ENCODE measurements around the gene BCAS3.

Gene BCAS3

DNA sequence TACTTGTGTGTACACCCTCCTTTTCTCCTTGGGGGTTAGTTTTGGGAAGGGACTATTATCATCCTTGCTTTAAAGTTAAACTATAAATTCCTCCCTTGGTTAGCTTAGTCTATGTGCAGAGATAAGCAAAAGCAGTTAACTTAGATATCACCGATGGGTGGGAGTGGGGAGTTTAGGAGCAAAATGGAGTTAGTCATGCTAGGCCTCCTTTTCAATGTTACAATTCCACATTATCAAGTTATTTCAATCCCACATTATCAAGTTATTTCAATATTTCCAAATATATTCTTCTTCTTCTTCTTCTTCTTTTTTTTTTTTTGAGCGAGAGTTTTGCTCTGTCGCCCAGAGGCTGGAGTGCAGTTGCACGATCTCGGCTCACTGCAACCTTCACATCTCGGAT is 1.7 kb upstream of the BCAS3 start:
- no peak for DNase-seq (ENCODE audit: low read depth)

DNA sequence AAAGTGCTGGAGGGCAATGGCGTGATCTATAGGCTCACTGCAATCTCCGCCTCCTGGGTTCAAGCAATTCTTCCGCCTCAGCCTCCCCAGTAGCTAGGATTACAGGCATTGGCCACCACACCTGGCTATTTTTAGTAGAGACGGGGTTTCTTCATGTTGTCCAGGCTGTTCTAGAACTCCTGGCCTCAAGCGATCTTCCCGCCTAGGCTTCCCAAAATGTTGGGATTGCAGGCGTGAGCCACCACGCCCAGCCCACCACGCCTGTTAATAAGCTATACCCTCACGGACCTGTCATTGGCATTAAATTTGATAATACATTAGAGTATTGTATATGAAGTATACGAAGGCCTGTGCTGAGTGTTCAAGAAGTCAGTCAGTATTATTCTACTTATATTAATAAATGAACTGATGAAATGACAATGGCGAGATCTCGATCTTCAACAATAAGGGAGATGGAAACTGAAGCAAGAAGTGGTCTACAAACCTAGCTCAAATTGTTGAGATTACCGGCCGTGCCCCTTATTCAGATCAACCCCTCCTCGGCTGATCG is 818 bp upstream of the BCAS3 start:
- DNase-seq (ENCODE audit: low read depth) = no peak

DNA sequence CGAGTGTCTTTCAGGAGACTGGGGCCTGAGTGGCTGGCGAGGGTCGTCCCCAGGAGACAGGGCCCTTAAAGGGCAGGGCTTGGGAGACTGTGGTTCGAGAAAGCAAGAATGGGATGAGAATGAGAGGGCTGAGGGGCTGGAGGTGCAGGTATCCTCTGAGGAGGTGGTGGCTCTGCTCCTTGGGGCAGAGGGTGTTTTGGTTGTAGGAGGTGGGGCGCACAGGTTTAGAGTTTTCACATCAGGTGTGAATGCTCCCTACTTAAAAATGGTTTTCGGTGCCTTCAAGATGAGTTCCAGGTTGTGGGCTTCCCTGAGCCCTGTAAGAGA is 430 bp downstream of the BCAS3 start:
- no peak for DNase-seq (ENCODE audit: low read depth)

DNA sequence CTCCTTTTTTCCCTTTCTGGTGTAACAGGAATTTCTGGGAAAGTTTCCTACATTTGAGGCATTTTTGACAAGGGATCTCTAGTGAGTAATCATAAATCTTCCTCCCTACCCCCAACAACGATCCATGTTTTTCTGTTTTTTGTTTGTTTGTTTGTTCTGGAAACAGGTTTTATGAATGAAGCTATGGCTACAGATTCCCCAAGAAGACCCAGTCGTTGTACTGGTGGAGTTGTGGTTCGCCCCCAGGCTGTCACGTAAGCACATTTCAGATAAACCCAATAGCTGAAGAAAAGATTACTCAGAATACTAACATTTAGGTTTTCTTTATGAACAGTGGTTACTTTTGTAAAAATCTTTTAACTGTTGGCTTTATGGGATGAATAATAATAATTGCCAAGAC is 1.6 kb downstream of the BCAS3 start:
- DNase-seq (ENCODE audit: low read depth) = no peak

DNA sequence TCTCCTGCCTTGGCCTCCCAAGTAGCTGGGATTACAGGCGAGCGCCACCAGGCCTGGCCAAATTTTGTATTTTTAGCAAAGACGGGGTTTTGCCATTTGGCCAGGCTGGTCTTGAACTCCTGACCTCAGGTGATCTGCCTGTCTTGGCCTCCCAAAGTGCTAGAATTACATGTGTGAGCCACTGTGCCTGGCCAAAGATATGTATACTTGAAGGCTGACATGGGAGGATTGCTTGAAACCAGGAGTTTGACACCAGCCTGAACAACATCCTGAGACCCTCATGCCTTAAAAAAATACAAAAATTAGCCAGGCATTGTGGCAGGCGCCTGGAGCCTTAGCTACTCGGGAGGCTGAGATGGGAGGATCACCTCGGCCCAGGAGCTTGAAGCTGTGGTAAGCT is 3.1 kb downstream of the BCAS3 start:
- DNase-seq (ENCODE audit: low read depth) = no peak

DNA sequence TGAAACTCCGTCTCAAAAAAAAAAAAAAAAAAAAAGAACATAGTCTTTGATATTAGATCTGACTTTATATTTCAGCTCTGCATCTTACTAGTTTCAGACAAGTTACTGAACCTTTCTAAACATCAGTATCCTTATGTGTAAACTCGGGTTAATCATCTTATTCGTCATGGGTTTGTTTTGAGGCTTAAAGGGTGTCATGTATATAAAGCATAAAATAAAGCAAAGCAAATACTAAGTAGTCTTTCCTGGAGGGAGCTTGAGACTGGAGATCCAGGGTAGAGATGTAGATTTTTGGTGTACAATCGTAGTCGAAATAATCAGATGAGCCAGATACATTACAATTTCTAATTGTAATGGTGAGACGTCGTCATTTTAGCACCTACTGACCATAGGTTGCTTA is 7.8 kb downstream of the BCAS3 start:
- no peak for DNase-seq (ENCODE audit: low read depth)

DNA sequence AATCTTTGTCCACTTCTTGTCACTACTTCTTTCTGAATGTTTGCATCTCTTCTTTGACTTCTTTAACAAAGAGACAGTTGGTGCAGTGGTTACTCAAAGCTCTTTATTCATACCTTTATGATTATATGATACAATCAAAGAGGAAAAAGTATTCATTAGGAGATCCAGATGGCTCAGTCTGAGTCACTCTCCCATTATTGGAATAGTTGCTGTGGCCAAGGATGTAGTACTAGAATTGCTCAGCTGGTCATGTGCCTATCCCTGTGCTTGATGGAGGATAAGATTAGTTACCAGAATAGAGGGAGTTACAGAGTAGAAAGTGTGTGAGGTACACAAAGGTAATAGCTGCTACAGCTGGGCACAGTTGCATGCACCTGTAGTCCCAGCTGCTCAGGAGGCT is 18.3 kb downstream of the BCAS3 start:
- no peak for DNase-seq (ENCODE audit: low read depth)

DNA sequence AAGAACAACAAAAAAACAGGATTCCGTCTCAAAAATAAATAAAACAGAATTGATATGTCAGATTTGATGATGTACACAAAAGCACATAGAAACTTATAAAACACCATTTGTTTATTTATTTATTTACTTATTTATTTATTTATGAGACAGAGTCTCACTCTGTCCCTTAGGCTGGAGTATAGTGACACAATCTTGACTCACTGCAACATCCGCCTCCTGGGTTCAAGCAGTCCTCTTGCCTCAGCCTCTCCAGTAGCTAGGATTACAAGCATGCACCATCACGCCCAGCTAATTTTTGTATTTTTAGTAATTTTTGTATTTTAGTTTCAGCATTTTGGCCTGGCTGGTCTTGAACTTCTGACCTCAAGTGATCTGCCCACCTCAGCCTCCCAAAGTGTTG is 21.4 kb downstream of the BCAS3 start:
- DNase-seq (ENCODE audit: low read depth) = no peak

DNA sequence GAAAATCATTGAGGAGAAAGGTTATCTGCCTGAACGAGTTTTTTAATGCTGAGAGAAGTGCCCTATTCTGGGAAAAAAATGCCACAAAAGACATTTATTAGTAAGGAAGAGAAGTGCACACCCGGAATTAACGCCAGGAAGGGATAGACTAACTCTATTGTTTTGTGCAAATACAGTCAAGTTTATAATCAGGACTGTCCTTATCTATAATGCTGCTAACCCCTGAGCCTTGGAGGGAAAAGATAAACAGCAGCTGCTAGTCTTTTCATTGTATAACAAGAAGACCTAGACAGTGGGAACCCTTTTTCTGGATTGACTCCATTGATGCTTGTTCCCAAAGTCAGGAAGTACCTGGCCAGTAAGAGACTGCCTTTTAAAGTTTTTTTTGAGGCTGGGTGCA is 26.5 kb downstream of the BCAS3 start:
- no peak for DNase-seq (ENCODE audit: low read depth)

DNA sequence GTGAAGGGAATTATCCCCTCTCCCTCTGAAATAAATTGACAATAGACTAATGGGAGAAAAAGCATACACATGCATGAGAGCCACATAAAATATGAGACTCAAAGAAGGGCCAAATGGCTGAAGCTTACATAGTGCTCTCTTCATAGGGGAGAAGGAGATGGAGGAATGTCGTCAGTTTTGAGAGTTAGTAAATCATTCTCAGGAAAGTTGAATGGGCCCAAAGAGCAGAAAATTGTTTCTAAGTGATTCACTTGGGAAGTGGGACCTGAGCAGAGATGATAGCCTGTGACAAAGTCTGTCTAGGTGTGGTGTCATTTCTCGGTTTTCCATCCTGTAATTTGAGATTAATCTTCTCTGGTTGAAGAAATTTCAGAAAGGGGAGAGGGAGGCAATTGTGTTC is 35.0 kb downstream of the BCAS3 start:
- DNase-seq (ENCODE audit: low read depth) = no peak

DNA sequence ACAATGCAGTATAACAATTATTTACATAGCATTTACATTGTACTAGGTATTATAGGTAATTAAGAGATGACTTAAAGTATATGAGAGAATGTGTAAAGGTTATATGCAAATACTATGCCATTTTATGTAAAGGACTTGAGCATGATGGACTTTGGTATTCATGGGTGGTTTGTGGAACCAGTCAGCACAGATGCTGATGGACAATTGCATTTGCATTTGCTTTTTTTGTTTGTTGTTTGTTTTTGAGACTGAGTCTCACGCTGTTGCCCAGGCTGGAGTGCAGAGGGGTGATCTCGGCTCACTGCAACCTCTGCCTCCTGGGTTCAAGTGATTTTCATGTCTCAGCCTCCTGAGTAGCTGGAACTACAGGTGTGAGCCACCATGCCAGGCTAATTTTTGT is 36.0 kb downstream of the BCAS3 start:
- DNase-seq (ENCODE audit: low read depth) = no peak

DNA sequence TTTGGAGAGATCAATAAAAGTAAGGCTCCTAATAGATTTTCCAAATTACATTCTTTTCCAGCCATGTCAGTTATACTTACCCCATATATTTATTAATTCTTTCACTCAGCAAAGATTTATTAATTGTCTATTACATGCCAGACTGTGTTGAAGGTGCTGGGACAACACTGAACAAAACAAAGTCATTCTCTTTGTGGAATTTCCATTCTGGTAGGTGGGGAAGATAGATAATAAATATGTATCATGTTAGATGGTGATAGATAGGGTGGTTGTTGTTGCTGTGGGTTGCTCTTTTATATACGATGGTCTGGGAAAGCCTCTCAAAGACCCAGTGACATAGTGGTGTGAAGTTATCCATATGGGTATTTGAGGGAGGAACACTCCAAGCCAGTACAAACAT is 39.1 kb downstream of the BCAS3 start:
- DNase-seq (ENCODE audit: low read depth) = no peak

DNA sequence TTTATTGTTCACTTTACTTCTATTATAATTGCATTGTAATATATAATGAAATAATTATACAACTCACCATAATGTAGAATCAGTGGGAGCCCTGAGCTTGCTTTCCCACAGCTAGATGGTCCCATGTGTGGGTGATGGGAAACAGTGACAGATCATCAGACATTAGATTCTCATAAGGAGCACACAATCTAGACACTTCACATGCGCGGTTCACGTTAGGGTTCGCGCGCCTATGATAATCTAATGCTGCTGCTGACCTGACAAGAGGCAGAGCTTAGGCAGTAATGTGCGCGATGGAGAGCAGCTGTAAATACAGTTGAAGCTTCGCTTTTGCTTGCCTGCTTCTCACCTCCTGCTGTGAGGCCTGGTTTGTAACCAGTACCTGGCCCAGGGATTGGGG is 40.2 kb downstream of the BCAS3 start:
- DNase-seq (ENCODE audit: low read depth) = no peak

DNA sequence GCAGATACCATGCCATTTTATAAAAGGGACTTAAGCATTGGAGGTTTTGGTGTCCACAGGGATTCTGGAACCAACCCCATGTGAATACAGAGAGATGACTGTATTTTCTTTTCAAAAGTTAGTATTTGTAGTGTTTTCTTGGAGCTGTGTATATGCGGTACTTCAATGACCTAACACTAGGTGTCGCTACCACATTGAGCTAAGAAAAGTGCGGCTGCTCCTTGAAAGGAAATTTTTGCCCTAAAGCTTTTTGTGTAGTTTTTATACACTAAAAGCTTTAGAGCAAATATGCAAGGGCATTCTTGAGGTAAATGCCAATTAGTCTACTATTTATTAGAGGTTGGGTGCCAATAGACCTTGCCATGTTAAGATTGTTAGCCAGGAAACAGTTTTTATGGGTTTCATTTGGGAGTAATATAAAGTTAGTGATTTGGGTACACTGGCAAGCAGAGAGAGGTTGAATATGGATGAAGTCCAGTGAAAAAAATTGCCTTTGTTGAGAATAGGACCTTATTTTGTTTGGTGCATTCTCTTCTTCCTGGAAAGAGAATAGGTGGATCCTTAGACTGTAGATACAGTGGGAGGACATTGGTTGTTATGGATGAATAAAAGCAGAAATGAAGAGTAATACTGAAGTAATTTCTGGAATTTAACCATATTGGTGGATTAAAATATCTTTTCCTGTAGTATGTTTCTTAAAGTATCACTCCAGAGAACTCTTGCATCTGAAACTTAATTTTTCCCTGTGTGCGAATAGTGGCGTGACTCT is 43.3 kb downstream of the BCAS3 start:
- DNase-seq (ENCODE audit: low read depth) = peak; percentile 20

DNA sequence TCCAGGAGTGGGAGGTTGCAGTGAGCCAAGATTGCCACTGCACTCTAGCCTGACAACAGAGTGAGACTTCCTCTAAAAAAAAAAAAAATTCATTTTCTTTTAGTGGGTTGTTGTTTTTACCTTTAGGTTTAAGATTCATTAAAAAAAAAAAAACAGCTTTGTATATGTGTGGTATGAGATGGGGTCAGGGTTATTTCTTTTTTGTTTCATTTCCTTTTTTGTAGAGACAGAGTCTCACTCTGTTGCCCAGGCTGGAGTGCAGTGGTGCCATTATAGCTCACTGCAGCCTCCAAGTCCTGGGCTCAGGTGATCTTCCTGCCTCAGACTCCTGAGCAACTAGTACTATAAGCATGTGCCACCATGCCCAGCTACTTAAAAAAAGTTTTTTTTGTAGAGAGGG is 47.0 kb downstream of the BCAS3 start:
- no peak for DNase-seq (ENCODE audit: low read depth)

DNA sequence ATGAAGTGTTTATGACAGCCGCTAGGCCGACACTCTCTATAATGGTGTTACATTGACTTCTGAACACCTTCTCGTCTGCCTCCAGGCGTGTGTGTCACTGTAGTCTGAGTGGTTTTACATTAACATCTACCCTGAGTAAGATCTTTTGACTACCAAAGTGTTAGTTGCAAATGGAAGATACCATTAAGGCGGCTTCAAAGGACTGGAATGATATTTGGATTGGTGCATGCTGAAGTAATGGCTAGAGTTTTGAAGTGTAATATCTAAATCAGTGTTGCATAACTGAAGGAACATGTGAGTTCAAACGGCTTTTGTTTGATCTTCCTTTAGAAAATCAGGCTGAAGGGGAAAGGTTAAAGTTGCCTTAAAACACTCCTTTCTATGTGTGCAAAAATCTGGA is 52.2 kb downstream of the BCAS3 start:
- DNase-seq (ENCODE audit: low read depth) = no peak

DNA sequence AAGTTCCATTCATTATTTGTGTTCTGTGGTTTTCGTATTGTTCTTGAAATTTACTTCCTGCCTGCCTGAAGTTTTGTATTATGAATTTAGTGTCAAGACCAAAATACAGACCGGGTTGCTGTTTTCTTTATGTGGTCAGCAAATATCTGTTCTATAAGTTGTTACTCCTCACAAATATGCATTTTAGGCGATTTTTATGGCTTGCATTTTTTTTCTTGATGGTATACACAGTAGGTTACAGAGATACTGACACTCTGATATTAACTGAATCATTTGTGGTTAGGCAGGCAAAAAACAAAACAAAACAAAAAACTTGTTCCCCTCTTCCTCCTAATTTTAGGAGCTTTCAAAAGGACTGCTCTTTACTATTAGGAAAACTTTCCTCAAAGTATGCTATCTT is 52.6 kb downstream of the BCAS3 start:
- no peak for DNase-seq (ENCODE audit: low read depth)

DNA sequence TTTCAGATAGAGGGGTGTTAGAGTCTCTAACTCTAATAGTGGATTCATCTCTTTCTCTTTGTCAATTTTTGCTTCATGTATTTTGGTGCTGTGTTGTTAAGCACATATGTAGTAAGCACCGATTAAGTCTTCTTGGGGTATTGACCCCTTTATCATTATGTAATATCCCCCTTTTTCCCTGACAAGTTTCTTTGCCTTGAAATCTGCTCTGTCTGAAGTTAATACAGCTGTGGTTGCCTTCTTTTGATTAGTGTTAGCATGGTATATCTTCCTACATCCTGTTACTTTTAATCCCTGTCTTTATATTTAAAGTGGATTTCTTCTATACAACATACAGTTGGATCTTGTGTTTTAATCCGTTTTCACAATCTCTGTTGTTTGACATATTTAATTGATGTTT is 60.6 kb downstream of the BCAS3 start:
- DNase-seq (ENCODE audit: low read depth) = no peak

DNA sequence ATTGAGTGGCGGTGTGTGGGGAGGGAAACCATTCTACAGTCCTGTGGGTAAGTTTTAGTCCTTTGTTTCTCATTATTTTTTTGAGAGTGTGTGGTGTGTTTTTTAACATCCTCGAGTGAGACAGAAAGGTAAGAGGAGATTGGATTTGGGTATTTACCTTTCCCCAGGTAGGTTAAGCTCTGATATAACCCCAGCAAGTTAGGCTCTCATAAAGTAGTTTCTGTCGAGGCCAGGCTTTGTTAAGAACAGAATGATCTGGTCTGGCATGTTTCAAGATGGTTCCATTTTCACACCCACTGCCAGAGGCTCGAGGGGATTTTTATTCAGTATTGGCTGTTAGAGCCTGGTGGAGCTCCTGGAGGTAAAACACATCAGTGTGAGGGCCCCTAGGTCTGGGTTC is 62.9 kb downstream of the BCAS3 start:
- no peak for DNase-seq (ENCODE audit: low read depth)

DNA sequence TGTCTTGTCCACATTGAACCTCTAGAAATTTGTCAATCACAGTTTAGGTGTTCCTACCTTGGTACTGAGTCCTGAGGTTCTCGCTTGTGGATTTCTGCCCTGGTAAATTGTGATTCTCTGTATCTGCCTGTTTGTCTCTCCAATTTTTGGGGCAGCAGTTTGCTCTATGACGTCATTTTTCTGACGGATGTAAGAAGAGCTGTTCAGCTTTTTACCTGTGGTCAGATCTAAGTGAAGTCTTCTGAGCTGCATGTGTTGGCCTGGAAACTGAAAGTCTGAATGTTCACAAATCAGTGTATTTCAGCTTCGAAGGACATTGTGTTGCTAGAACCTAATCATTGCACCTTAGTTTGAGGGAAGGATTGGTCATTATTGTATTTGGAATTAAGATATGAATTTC is 63.4 kb downstream of the BCAS3 start:
- DNase-seq (ENCODE audit: low read depth) = no peak

DNA sequence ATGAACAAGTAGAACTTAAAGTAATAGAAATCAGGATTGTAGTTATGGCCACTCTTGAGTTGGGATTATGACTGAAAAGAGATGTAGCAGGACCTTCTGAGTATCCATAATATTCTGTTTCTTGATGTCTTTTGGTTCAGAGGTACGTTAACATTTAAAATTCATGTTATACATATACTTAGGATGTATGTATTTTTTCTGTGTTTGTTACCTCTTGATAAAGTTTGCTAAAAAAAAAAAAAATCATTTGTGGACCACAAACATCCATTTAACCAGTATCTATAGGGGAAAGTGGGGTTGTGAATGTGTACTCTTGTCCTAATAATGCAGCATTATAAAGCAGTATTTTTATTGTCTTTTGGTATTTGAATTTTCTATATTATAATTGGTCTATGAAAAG is 65.6 kb downstream of the BCAS3 start:
- DNase-seq (ENCODE audit: low read depth) = no peak

DNA sequence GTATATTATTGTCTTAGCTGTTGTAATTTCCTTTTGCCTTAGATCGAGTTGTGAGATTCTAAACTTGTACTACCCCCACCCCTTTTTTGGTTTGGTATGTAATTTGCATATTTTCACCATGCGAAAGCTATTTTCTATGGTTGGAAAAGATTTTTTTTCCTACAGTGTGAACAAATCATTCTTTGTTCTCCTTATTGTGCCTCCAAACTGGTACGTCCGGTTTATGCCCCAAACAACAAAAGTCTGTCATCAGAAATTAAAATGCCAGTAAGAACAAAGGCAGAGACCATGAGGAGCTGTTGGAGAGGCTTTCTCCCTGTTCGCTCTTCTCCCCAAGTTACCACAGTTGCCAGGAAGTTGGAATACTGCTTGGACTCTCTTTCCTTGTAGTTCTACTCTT is 66.1 kb downstream of the BCAS3 start:
- no peak for DNase-seq (ENCODE audit: low read depth)

DNA sequence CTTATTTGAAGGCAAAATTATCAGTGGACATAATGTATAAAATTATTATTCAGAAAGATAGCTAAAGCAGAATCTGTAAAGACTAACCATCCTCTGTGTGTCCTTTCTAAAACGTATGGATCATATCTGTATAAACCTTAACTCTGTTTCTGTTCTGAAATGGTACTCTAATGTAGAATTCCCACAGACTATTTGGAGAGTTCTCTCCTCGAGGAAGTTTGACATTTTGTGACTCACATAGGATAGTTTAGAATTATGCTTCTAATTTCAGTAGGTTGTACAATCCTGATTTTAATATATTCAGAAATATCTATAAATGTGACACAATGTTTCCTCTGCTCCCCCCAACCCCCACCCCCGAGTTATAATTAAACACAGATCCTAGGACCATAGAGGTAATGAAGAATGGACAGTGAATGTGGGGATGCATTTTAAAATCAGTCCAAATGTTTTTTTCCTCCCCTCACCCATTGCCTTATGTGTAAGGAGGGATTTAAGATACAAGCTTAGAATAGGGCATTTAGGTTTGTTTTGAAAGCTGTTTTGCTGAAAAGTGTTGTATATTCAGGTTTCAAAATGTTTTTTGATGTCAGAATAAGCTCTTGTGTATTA is 66.8 kb downstream of the BCAS3 start:
- DNase-seq (ENCODE audit: low read depth) = no peak

DNA sequence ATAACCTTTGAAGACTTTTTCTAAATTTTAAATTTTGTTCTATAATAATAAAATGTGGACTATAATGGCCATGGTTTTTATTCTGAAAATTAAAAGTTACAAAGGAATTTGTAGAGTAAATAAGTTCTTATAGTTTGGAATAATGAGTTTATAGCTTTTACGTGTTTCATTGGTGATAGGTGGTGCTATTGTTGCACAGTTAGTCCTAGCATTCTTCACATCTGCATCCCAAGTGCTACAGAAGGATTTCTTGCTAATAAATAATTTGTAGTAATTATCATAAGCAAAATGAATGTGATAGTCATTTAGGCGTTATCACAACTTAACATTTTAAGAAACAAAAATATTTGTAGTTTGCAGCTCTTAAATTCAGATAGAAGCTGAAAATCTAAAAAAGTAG is 67.9 kb downstream of the BCAS3 start:
- no peak for DNase-seq (ENCODE audit: low read depth)

Data from HS-27A (cell line).